ENCODE measurements around the gene CMIP.

DNA sequence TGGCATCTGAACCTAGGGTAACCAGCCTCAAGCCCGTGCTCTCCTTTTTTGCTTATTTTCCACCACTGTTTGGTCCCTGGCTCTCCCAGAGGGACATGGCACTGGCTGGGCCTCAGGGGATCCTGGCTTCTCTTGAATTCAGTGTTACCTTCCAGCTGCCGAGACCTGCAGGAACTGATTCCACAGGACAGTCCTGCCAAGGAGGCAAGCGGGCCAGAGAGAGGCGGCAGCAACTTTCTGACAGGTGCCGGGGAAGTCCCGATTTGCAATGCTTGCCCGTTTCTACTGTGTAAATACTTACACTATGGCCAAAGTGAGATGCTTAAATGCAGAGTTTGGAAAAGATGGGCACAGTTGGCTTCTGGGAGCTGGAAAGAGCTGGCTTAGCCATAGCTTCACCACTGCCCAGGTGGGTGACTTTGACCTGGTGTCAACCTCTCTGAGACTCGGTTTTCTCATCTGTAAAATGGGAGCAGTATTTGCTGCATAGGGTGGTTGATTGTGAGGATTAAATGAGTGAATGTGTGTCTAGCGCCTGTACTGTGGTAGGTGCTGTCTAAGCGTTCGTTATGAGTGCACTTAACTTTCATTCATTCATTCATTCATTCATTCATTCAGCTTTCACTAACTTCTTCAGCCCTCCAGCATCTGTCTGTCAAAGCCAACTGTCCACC, 124.9 kb downstream of the CMIP start:
- TF ChIP-seq, protein P1, sequence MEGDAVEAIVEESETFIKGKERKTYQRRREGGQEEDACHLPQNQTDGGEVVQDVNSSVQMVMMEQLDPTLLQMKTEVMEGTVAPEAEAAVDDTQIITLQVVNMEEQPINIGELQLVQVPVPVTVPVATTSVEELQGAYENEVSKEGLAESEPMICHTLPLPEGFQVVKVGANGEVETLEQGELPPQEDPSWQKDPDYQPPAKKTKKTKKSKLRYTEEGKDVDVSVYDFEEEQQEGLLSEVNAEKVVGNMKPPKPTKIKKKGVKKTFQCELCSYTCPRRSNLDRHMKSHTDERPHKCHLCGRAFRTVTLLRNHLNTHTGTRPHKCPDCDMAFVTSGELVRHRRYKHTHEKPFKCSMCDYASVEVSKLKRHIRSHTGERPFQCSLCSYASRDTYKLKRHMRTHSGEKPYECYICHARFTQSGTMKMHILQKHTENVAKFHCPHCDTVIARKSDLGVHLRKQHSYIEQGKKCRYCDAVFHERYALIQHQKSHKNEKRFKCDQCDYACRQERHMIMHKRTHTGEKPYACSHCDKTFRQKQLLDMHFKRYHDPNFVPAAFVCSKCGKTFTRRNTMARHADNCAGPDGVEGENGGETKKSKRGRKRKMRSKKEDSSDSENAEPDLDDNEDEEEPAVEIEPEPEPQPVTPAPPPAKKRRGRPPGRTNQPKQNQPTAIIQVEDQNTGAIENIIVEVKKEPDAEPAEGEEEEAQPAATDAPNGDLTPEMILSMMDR (IDR thresholded peaks at IDR 0.05): no peak
- no peak for TF ChIP-seq POLR2A (IDR thresholded peaks at IDR 0.05)

All from right lobe of liver (tissue), 4 donors.